Right lobe of liver (tissue), 4 donors: ENCODE results near the gene GABRR2.

Experiments
- POLR2A ChIP-seq: fragments of 450-650 bp; IDR thresholded peaks from one replicate; pipeline ENCODE4 v1.6.1; 2017; ENCODE audit warnings: antibody characterized with exemption, mild to moderate bottlenecking
- TF ChIP-seq, protein P1 (sequence below), 4 donors: fragments of 200-600 bp in 3 of 4; fragments of 450-650 bp in 1 of 4; IDR thresholded peaks; one replicate each; pipeline versions ENCODE4 v1.5.1 to v1.8.0; 2016 to 2022; ENCODE audit warnings: antibody characterized with exemption in 4 of 4, mild to moderate bottlenecking in 2 of 4
- donor health status: DM: no; HTN: no; CAD: no.
- donor health status: DM: no; HTN: no; CAD: no.
- donor health status: DM: no; HTN: yes; CAD: no.

DNA sequence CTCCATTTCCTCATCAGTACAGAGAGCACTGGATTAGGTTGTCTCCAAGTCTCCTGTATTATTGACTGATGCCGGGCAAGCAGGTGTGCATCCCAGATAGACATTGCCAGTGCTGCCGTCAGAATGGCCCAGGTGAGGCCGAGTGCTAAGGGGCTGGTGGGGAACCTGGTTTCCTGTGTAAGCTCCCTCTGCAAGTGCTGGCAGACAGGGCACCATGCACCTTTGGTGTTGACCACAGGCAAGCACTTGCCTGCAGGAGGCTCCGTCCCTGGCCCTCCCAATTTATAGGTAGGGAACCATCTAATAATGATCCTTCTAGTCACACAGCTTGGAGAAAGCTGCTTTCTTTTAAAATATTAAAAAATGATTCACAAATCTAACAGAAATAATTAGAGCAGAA, 98.7 kb downstream of the GABRR2 start:
- TF ChIP-seq, protein P1, sequence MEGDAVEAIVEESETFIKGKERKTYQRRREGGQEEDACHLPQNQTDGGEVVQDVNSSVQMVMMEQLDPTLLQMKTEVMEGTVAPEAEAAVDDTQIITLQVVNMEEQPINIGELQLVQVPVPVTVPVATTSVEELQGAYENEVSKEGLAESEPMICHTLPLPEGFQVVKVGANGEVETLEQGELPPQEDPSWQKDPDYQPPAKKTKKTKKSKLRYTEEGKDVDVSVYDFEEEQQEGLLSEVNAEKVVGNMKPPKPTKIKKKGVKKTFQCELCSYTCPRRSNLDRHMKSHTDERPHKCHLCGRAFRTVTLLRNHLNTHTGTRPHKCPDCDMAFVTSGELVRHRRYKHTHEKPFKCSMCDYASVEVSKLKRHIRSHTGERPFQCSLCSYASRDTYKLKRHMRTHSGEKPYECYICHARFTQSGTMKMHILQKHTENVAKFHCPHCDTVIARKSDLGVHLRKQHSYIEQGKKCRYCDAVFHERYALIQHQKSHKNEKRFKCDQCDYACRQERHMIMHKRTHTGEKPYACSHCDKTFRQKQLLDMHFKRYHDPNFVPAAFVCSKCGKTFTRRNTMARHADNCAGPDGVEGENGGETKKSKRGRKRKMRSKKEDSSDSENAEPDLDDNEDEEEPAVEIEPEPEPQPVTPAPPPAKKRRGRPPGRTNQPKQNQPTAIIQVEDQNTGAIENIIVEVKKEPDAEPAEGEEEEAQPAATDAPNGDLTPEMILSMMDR (IDR thresholded peaks at IDR 0.05) = no peak
- no peak for TF ChIP-seq POLR2A
